H9 (cell line): Measurements from ENCODE around the gene AMOTL1. TPM values are rescaled to one million over a fixed set of nuclear protein-coding genes. Genes with fewer than 3 reads are reported as not detected.

Experiments
- DNase-seq: peaks from one replicate; pipeline ENCODE4 v3.0.0-alpha.2; 2017
- H2AFZ ChIP-seq: one replicate; pipeline ENCODE4 v1.6.1; 2013; ENCODE audit warnings: mild to moderate bottlenecking, low read length, control low read depth, moderate library complexity
- H2AK5ac ChIP-seq: 2 replicates; pipeline ENCODE4 v1.6.1; 2013; ENCODE audit warnings: low read length, control low read depth, mixed read lengths; ENCODE audit not compliant: insufficient read length
- H2BK120ac ChIP-seq: one replicate; pipeline ENCODE4 v1.6.1; 2013; ENCODE audit warnings: low read depth, mild to moderate bottlenecking, low read length, control low read depth, inconsistent platforms; ENCODE audit not compliant: poor library complexity, severe bottlenecking
- H2BK12ac ChIP-seq: 2 replicates; pipeline ENCODE4 v1.6.1; 2013; ENCODE audit warnings: low read length, control low read depth, mixed read lengths, low read depth; ENCODE audit not compliant: insufficient read length
- H2BK15ac ChIP-seq: 2 replicates; pipeline ENCODE4 v1.6.1; 2013; ENCODE audit warnings: low read depth, low read length, control low read depth
- H2BK20ac ChIP-seq: one replicate; pipeline ENCODE4 v1.6.1; 2013; ENCODE audit warnings: low read depth, mild to moderate bottlenecking, low read length, control low read depth, inconsistent platforms; ENCODE audit not compliant: poor library complexity, severe bottlenecking
- H2BK5ac ChIP-seq: 2 replicates; pipeline ENCODE4 v1.6.1; 2013; ENCODE audit warnings: low read length, control low read depth, mixed read lengths; ENCODE audit not compliant: insufficient read length
- H3K14ac ChIP-seq: 2 replicates; pipeline ENCODE4 v1.6.1; 2013; ENCODE audit warnings: low read length, control low read depth; ENCODE audit not compliant: insufficient read depth
- H3K18ac ChIP-seq: 2 replicates; pipeline ENCODE4 v1.6.1; 2013; ENCODE audit warnings: low read depth, mild to moderate bottlenecking, mixed read lengths, low read length, control low read depth; ENCODE audit not compliant: insufficient read length
- H3K23ac ChIP-seq: 2 replicates; pipeline ENCODE4 v1.6.1; 2013; ENCODE audit warnings: low read length, control low read depth, mixed read lengths, low read depth; ENCODE audit not compliant: insufficient read length
- H3K23me2 ChIP-seq: 2 replicates; pipeline ENCODE4 v1.6.1; 2013; ENCODE audit warnings: low read depth, mild to moderate bottlenecking, mixed read lengths, low read length, control low read depth; ENCODE audit not compliant: insufficient read length, poor library complexity, severe bottlenecking
- H3K27ac ChIP-seq: 2 replicates; pipeline ENCODE4 v1.5.1; 2013; ENCODE audit warnings: low read length, control low read depth, mixed read lengths, low read depth; ENCODE audit not compliant: insufficient read length
- H3K27me3 ChIP-seq: 2 replicates; pipeline ENCODE4 v1.6.1; 2013; ENCODE audit warnings: low read length, control low read depth, inconsistent platforms; ENCODE audit not compliant: insufficient read depth
- H3K4ac ChIP-seq: 2 replicates; pipeline ENCODE4 v1.6.1; 2013; ENCODE audit warnings: low read depth, mild to moderate bottlenecking, control low read depth, inconsistent platforms, low read length, moderate library complexity
- H3K4me1 ChIP-seq: 2 replicates; pipeline ENCODE4 v1.6.1; 2013; ENCODE audit warnings: low read length, control low read depth, inconsistent platforms; ENCODE audit not compliant: insufficient read depth
- H3K4me2 ChIP-seq: 2 replicates; pipeline ENCODE4 v1.6.1; 2013; ENCODE audit warnings: low read length, control low read depth, mixed read lengths; ENCODE audit not compliant: insufficient read length, insufficient read depth
- H3K56ac ChIP-seq: 2 replicates; pipeline ENCODE4 v1.6.1; 2013; ENCODE audit warnings: low read depth, mild to moderate bottlenecking, mixed read lengths, low read length, control low read depth; ENCODE audit not compliant: insufficient read length
- H3K79me1 ChIP-seq: 2 replicates; pipeline ENCODE4 v1.6.1; 2013; ENCODE audit warnings: low read depth, mild to moderate bottlenecking, moderate library complexity, low read length, control low read depth, inconsistent platforms; ENCODE audit not compliant: insufficient read depth, poor library complexity, severe bottlenecking
- H3K79me2 ChIP-seq: 2 replicates; pipeline ENCODE4 v1.6.1; 2013; ENCODE audit warnings: low read length, control low read depth, inconsistent platforms; ENCODE audit not compliant: insufficient read depth
- H3K9ac ChIP-seq: 2 replicates; pipeline ENCODE4 v1.6.1; 2013; ENCODE audit warnings: low read length, control low read depth, mixed read lengths; ENCODE audit not compliant: insufficient read length; ENCODE audit errors: extremely low read depth
- H3K9me3 ChIP-seq: one replicate; pipeline ENCODE4 v1.6.1; 2013; ENCODE audit warnings: low read depth, low read length, inconsistent platforms; ENCODE audit not compliant: control insufficient read depth
- H3T11ph ChIP-seq: one replicate; pipeline ENCODE4 v1.6.1; 2013; ENCODE audit warnings: mild to moderate bottlenecking, low read length, control low read depth, inconsistent platforms
- H4K20me1 ChIP-seq: one replicate; pipeline ENCODE4 v1.6.1; 2013; ENCODE audit not compliant: control insufficient read depth, insufficient read length, insufficient read depth
- H4K5ac ChIP-seq: 2 replicates; pipeline ENCODE4 v1.6.1; 2013; ENCODE audit warnings: low read depth, mild to moderate bottlenecking, mixed read lengths, low read length, control low read depth; ENCODE audit not compliant: insufficient read length
- H4K8ac ChIP-seq: replicated peaks from 2 replicates; pipeline ENCODE4 v1.6.1; 2013; ENCODE audit warnings: low read length, control low read depth, mixed read lengths, low read depth; ENCODE audit not compliant: insufficient read length
- H4K91ac ChIP-seq: 2 replicates; pipeline ENCODE4 v1.6.1; 2013; ENCODE audit warnings: low read depth, mild to moderate bottlenecking, moderate library complexity, mixed read lengths, low read length, control low read depth; ENCODE audit not compliant: insufficient read length
- H3K27ac Mint-ChIP-seq, 3 experiments: 2 replicates in 2 of 3; 3 replicates in 1 of 3; pipeline ENCODE4 v1.8.0; 2020 to 2021; ENCODE audit warnings: mixed read lengths in 3 of 3, mild to moderate bottlenecking in 1 of 3, moderate library complexity in 1 of 3
- H3K27me3 Mint-ChIP-seq: 2 replicates; pipeline ENCODE4 v1.8.0; 2021; ENCODE audit warnings: low read depth, mild to moderate bottlenecking, moderate library complexity, mixed read lengths
- H3K36me3 Mint-ChIP-seq, 3 experiments: 2 replicates in 2 of 3; 3 replicates in 1 of 3; pipeline ENCODE4 v1.8.0; 2020 to 2021; ENCODE audit warnings: low read depth in 3 of 3, mixed read lengths in 3 of 3; ENCODE audit not compliant: insufficient read depth in 1 of 3
- H3K4me1 Mint-ChIP-seq, 2 experiments: 2 replicates each; pipeline ENCODE4 v1.8.0; 2020; ENCODE audit warnings: mixed read lengths in 2 of 2
- H3K4me3 Mint-ChIP-seq, 2 experiments: 2 replicates in 1 of 2; 3 replicates in 1 of 2; pipeline ENCODE4 v1.8.0; 2020 to 2021; ENCODE audit warnings: mild to moderate bottlenecking in 2 of 2, mixed read lengths in 2 of 2, moderate library complexity in 1 of 2
- H3K9me3 Mint-ChIP-seq, 2 experiments: 2 replicates in 1 of 2; 3 replicates in 1 of 2; pipeline ENCODE4 v1.8.0; 2020; ENCODE audit warnings: mild to moderate bottlenecking in 2 of 2, mixed read lengths in 2 of 2, moderate library complexity in 1 of 2
- WGBS: extraction: QIAGEN DNeasy Blood & Tissue Kit; methylation state at CpG from one replicate; pipeline ENCODE4 v1.1.7; 2013; ENCODE audit warnings: missing lambda C conversion rate, low lambda C conversion rate, mixed read lengths; ENCODE audit not compliant: insufficient read length; ENCODE audit errors: extremely low coverage; 5-methylcytosine and 5-hydroxymethylcytosine counted together
- total RNA-seq: library from RNA; stranded (reverse); gene quantifications from 2 replicates; pipeline ENCODE4 v1.2.1, GENCODE V29; 2021
- TF ChIP-seq, protein P1 (sequence below): fragments of 200-600 bp; sonication (generic); conservative IDR thresholded peaks from 3 replicates; pipeline ENCODE4 v1.8.0; 2021; ENCODE audit warnings: antibody characterized with exemption, mild to moderate bottlenecking

Gene AMOTL1
- total RNA-seq, 1 experiment from 2014 or later = 18.5 TPM

DNA sequence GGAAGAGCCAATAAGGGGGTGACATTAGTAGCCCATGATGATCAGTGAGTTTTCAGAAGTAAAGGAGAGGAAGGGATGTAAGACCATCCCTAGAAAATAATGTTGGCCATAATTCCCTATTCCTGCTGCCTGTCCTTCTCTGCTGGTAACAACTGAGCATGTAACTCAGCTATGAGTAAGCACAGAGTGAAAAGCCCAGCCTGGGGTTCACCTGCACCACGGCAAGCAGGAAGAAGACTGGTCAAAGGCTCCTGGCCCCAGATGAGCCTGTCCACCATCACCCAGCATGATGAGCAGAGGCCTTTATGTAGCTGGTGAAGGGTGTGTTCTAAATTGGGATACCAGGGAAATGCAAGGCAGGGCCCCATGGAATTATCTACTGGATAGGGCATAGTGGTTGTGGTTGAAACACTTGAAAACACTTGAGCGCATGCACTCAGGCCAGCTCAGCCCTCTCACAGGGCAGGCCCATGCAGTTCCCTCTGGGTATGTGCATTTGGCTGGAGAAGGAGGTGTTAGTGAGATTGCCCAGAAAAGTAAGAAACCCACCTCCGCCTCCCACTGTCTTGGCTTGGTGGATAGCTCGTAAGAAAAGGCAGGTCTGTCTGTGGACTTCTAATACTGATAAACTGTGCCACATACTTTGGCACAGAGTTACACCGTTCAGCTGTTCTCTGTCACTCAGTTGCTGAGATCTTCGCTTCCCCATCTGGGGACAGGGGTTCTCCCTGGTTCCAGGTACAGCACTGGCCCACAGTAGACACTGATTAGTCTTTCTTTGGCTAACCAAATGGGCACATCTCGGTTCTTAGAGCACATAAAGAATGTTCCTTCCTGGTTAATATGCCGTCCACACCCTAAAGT lies 86.8 kb downstream of the AMOTL1 start:
- Histone ChIP-seq H3K23me2 (no peaks in the 10 kb centered on the region), H4K91ac (no peak overlapping the region), H4K5ac (no peak overlapping the region), H2BK5ac (no peak overlapping the region), H3K79me2 (no peaks in the 10 kb centered on the region), H3K14ac (no peak overlapping the region), H4K20me1 (no peaks in the 10 kb centered on the region), H2BK15ac (no peak overlapping the region), H3K79me1 (no peaks in the 10 kb centered on the region), H3K27ac (no peak overlapping the region), H3K4me2 (no peak overlapping the region), H3K9ac (no peak overlapping the region), H2BK20ac (no peak overlapping the region), H4K8ac (no peak overlapping the region), H3K27me3 (no peaks in the 10 kb centered on the region), H2BK12ac (no peak overlapping the region), H3K9me3 (no peaks in the 10 kb centered on the region), H2AFZ (no peak overlapping the region), H3K4ac (no peak overlapping the region), H3K23ac (no peak overlapping the region), H3K18ac (no peak overlapping the region), H3T11ph (no peak overlapping the region), H3K4me1 (no peaks in the 10 kb centered on the region), H3K56ac (no peak overlapping the region), H2AK5ac (no peak overlapping the region), H2BK120ac (no peak overlapping the region)
- Mint-ChIP-seq H3K9me3 (no peaks in the 10 kb centered on the region), H3K27me3 (no peaks in the 10 kb centered on the region), H3K36me3 (peaks cover 49 to 60% (median 54%) of the 10 kb centered on the region in 3 experiments), H3K4me3 (no peak overlapping the region), H3K4me1 (peaks cover 4 to 8% of the 10 kb centered on the region in 2 experiments; a peak in 2 of 4 replicates), H3K27ac (no peak overlapping the region)
- TF ChIP-seq, protein P1, sequence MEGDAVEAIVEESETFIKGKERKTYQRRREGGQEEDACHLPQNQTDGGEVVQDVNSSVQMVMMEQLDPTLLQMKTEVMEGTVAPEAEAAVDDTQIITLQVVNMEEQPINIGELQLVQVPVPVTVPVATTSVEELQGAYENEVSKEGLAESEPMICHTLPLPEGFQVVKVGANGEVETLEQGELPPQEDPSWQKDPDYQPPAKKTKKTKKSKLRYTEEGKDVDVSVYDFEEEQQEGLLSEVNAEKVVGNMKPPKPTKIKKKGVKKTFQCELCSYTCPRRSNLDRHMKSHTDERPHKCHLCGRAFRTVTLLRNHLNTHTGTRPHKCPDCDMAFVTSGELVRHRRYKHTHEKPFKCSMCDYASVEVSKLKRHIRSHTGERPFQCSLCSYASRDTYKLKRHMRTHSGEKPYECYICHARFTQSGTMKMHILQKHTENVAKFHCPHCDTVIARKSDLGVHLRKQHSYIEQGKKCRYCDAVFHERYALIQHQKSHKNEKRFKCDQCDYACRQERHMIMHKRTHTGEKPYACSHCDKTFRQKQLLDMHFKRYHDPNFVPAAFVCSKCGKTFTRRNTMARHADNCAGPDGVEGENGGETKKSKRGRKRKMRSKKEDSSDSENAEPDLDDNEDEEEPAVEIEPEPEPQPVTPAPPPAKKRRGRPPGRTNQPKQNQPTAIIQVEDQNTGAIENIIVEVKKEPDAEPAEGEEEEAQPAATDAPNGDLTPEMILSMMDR = no peak
- no CpG with 5 or more reads among the region's 8 CpGs for WGBS
- no peak for DNase-seq
